WTC11 (cell line): ENCODE data around the gene CFHR4. TPM values are rescaled to one million over a fixed set of nuclear protein-coding genes. Genes with fewer than 3 reads are reported as not detected.
A peak's percentile ranks its signal among the peaks of the same experiment; 100 is the strongest.

Source experiments
- ATAC-seq: fragments of 200-7000 bp; cut with Tn5 transposase; 2 replicates; pipeline ENCODE4 v1.10.0; 2021; ENCODE audit warnings: mild to moderate bottlenecking, moderate library complexity
- CTCF ChIA-PET: fragments of 300-600 bp; sonication (Branson Sonifier 250); formaldehyde crosslinking; loops from one replicate; lab custom pipeline; 2021; ENCODE audit warnings: antibody characterized with exemption; lab: Charles Lee
- POLR2A ChIA-PET: fragments of 350-600 bp; sonication (Branson Sonifier 250); formaldehyde crosslinking; loops from one replicate; lab custom pipeline; 2021; ENCODE audit warnings: antibody characterized with exemption; lab: Charles Lee
- DNase-seq: peaks from one replicate; pipeline ENCODE4 v3.0.0; 2021; ENCODE audit warnings: low spot score
- H3K27ac Mint-ChIP-seq: 2 replicates; pipeline ENCODE4 v1.8.0; 2021; ENCODE audit warnings: mixed read lengths
- H3K27me3 Mint-ChIP-seq: 2 replicates; pipeline ENCODE4 v1.8.0; 2021; ENCODE audit warnings: low read depth, mild to moderate bottlenecking, moderate library complexity, mixed read lengths
- H3K36me3 Mint-ChIP-seq: 2 replicates; pipeline ENCODE4 v1.8.0; 2021; ENCODE audit warnings: mixed read lengths
- H3K4me1 Mint-ChIP-seq: 2 replicates; pipeline ENCODE4 v1.8.0; 2022; ENCODE audit warnings: mixed read lengths
- H3K4me3 Mint-ChIP-seq: 2 replicates; pipeline ENCODE4 v1.8.0; 2021; ENCODE audit warnings: mild to moderate bottlenecking, moderate library complexity, mixed read lengths
- H3K9me3 Mint-ChIP-seq: 2 replicates; pipeline ENCODE4 v1.8.0; 2021; ENCODE audit warnings: mixed read lengths
- AFF4 ChIP-seq: sonication (generic); formaldehyde crosslinking; IDR thresholded peaks from 2 replicates; pipeline ENCODE4 v1.8.1; 2023; ENCODE audit warnings: mild to moderate bottlenecking, missing genetic modification reagents, borderline replicate concordance
- ARID4B ChIP-seq: sonication (generic); formaldehyde crosslinking; IDR thresholded peaks from 2 replicates; pipeline ENCODE4 v1.8.0; 2023; ENCODE audit warnings: missing genetic modification reagents, mild to moderate bottlenecking, borderline replicate concordance
- ATF1 ChIP-seq: sonication (generic); formaldehyde crosslinking; IDR thresholded peaks from 2 replicates; pipeline ENCODE4 v1.8.1; 2023; ENCODE audit warnings: mild to moderate bottlenecking, moderate library complexity, missing genetic modification reagents
- E2F1 ChIP-seq: sonication (generic); formaldehyde crosslinking; IDR thresholded peaks from 2 replicates; pipeline ENCODE4 v1.8.0; 2022; ENCODE audit warnings: mild to moderate bottlenecking, missing genetic modification reagents
- ETV6 ChIP-seq: sonication (generic); formaldehyde crosslinking; IDR thresholded peaks from 2 replicates; pipeline ENCODE4 v1.8.1; 2022; ENCODE audit warnings: mild to moderate bottlenecking, missing genetic modification reagents
- FOXJ3 ChIP-seq: sonication (generic); formaldehyde crosslinking; IDR thresholded peaks from 2 replicates; pipeline ENCODE4 v1.9.0; 2021; ENCODE audit warnings: missing genetic modification reagents, mild to moderate bottlenecking, borderline replicate concordance
- FOXK1 ChIP-seq: sonication (generic); formaldehyde crosslinking; IDR thresholded peaks from 2 replicates; pipeline ENCODE4 v1.8.0; 2022; ENCODE audit warnings: mild to moderate bottlenecking, moderate library complexity, missing genetic modification reagents
- FOXP1 ChIP-seq: sonication (generic); formaldehyde crosslinking; IDR thresholded peaks from 2 replicates; pipeline ENCODE4 v1.8.0; 2022; ENCODE audit warnings: missing genetic modification reagents, mild to moderate bottlenecking, moderate library complexity, borderline replicate concordance
- FOXP4 ChIP-seq: sonication (generic); formaldehyde crosslinking; IDR thresholded peaks from 2 replicates; pipeline ENCODE4 v1.8.0; 2022; ENCODE audit warnings: mild to moderate bottlenecking, missing genetic modification reagents
- MAX ChIP-seq: sonication (generic); formaldehyde crosslinking; IDR thresholded peaks from 2 replicates; pipeline ENCODE4 v1.8.0; 2022; ENCODE audit warnings: mild to moderate bottlenecking, missing genetic modification reagents
- NFYB ChIP-seq: sonication (generic); formaldehyde crosslinking; conservative IDR thresholded peaks from 2 replicates; pipeline ENCODE4 v1.8.0; 2022; ENCODE audit warnings: low read depth, missing genetic modification reagents
- NR2C2 ChIP-seq: sonication (generic); formaldehyde crosslinking; IDR thresholded peaks from 2 replicates; pipeline ENCODE4 v1.8.0; 2022; ENCODE audit warnings: mild to moderate bottlenecking, missing genetic modification reagents
- OVOL2 ChIP-seq: fragments of 250-450 bp; sonication (Bioruptor Pico); IDR thresholded peaks from 2 replicates; pipeline ENCODE4 v1.9.0; 2021; ENCODE audit warnings: mild to moderate bottlenecking, borderline replicate concordance
- PRRX2 ChIP-seq: fragments of 250-450 bp; sonication (Bioruptor Pico); IDR thresholded peaks from 2 replicates; pipeline ENCODE4 v1.8.0; 2021; ENCODE audit warnings: mild to moderate bottlenecking
- RORB ChIP-seq: fragments of 250-450 bp; sonication (Bioruptor Pico); IDR thresholded peaks from 2 replicates; pipeline ENCODE4 v1.9.0; 2021; ENCODE audit warnings: mild to moderate bottlenecking
- TEAD1 ChIP-seq: sonication (generic); formaldehyde crosslinking; IDR thresholded peaks from 2 replicates; pipeline ENCODE4 v1.8.0; 2022; ENCODE audit warnings: mild to moderate bottlenecking, missing genetic modification reagents
- TEAD4 ChIP-seq: sonication (generic); formaldehyde crosslinking; IDR thresholded peaks from 2 replicates; pipeline ENCODE4 v1.8.0; 2022; ENCODE audit warnings: mild to moderate bottlenecking, missing genetic modification reagents
- TP53 ChIP-seq: sonication (generic); formaldehyde crosslinking; IDR thresholded peaks from 2 replicates; pipeline ENCODE4 v1.8.1; 2023; ENCODE audit warnings: mild to moderate bottlenecking, missing genetic modification reagents
- USF1 ChIP-seq: sonication (generic); formaldehyde crosslinking; IDR thresholded peaks from 2 replicates; pipeline ENCODE4 v1.8.0; 2022; ENCODE audit warnings: mild to moderate bottlenecking, missing genetic modification reagents
- ZBTB21 ChIP-seq: sonication (generic); formaldehyde crosslinking; IDR thresholded peaks from 2 replicates; pipeline ENCODE4 v1.8.1; 2023; ENCODE audit warnings: mild to moderate bottlenecking, missing genetic modification reagents, borderline replicate concordance
- ZBTB43 ChIP-seq: sonication (generic); formaldehyde crosslinking; IDR thresholded peaks from 2 replicates; pipeline ENCODE4 v1.8.1; 2023; ENCODE audit warnings: mild to moderate bottlenecking, missing genetic modification reagents
- ZNF121 ChIP-seq: sonication (generic); formaldehyde crosslinking; IDR thresholded peaks from 2 replicates; pipeline ENCODE4 v1.8.0; 2023; ENCODE audit warnings: missing genetic modification reagents
- ZNF512 ChIP-seq: sonication (generic); formaldehyde crosslinking; IDR thresholded peaks from 2 replicates; pipeline ENCODE4 v1.8.1; 2022; ENCODE audit warnings: missing genetic modification reagents, borderline replicate concordance
- total RNA-seq: library from RNA; stranded (reverse); gene quantifications from 3 replicates; pipeline ENCODE4 v1.2.3, GENCODE V29; 2021

CFHR4 gene
- total RNA-seq, 1 experiment from 2014 or later: 0.42 TPM

- ChIA-PET POLR2A (interaction anchor here (0.6 to 1.1 kb wide), 2 partner anchors 10 to 57 kb away, joined by 3 to 4 read pairs; partner anchors contain the start of gene CFHR4), CTCF (interaction anchor here (1.4 kb wide), 1 partner anchor 154 kb away, joined by 8 read pairs; no protein-coding TSS in a partner anchor)
- H3K9me3 Mint-ChIP-seq: peaks cover 14% of the 10 kb centered on the region
- H3K27me3 Mint-ChIP-seq: peaks cover 20% of the 10 kb centered on the region
- no peak overlapping the region for H3K27ac Mint-ChIP-seq
- H3K4me1 Mint-ChIP-seq: peaks cover 3% of the 10 kb centered on the region; the same call in 1 of the 2 replicates
- peak; percentile 100 for ATAC-seq
- no peaks in the 10 kb centered on the region for H3K36me3 Mint-ChIP-seq
- DNase-seq: peak; percentile 83
- H3K4me3 Mint-ChIP-seq: peak overlapping the region; percentile 53
- TF ChIP-seq USF1 (CRISPR knock-in tag) (no peak), PRRX2 (peak; percentile 65; the same call in 1 of the 2 replicates), ATF1 (CRISPR knock-in tag) (no peak), ARID4B (no peak), OVOL2 (CRISPR knock-in tag) (no peak), MAX (CRISPR knock-in tag) (peak; percentile 66; the same call in 1 of the 2 replicates), NFYB (no peak), ETV6 (CRISPR knock-in tag) (peak; percentile 21; the same call in 1 of the 2 replicates), FOXJ3 (no peak), TP53 (CRISPR knock-in tag) (0 out of 2 replicates have a peak, but pooled peaks have one; percentile 41), FOXP4 (CRISPR knock-in tag) (no peak), FOXK1 (CRISPR knock-in tag) (no peak), ZNF512 (CRISPR knock-in tag) (no peak), NR2C2 (CRISPR knock-in tag) (no peak), RORB (CRISPR knock-in tag) (no peak), ZBTB21 (0 out of 2 replicates have a peak, but pooled peaks have one; percentile 47), FOXP1 (CRISPR knock-in tag) (0 out of 2 replicates have a peak, but pooled peaks have one; percentile 34), TEAD1 (CRISPR knock-in tag) (no peak), AFF4 (no peak), TEAD4 (CRISPR knock-in tag) (no peak), ZBTB43 (CRISPR knock-in tag) (no peak), ZNF121 (no peak), E2F1 (CRISPR knock-in tag) (0 out of 2 replicates have a peak, but pooled peaks have one; percentile 32)
These were observed 9.9 kb upstream of the CFHR4 start for GRCh38 chr1:196877964-196878363.
